ENCODE measurements around the gene LMNTD2.

GRCh38 chr11:545171-545570 is 15.4 kb downstream of the LMNTD2 start:
- no peak for TF ChIP-seq CTCF (IDR thresholded peaks at IDR 0.05)
- no peak for TF ChIP-seq POLR2A (IDR thresholded peaks at IDR 0.05)
- TF ChIP-seq EP300 (IDR thresholded peaks at IDR 0.05), result no peak

All from tibial nerve (tissue), 4 donors.